Thyroid gland (tissue), 4 donors: ENCODE results near the gene PDZD2.
"Not testable (repeated sequence)": the region's sequence is repeated elsewhere in the genome, so short reads cannot be mapped to it uniquely, and the experiment has no call there.

ENCODE experiments used
- POLR2A ChIP-seq, 2 donors: fragments of 450-650 bp; IDR thresholded peaks; one replicate each; pipeline ENCODE4 v1.6.1; 2017; ENCODE audit warnings: antibody characterized with exemption in 2 of 2, mild to moderate bottlenecking in 2 of 2, moderate library complexity in 1 of 2
- TF ChIP-seq, protein P1 (sequence below), 6 experiments: fragments of 200-600 bp in 3 of 6; fragments of 450-650 bp in 3 of 6; sonication (generic) in 3 of 6; IDR thresholded peaks; one replicate each; pipeline ENCODE4 v1.5.1; 2016 to 2019; ENCODE audit warnings: antibody characterized with exemption in 6 of 6, mild to moderate bottlenecking in 2 of 6, inconsistent platforms in 1 of 6, moderate library complexity in 1 of 6

DNA sequence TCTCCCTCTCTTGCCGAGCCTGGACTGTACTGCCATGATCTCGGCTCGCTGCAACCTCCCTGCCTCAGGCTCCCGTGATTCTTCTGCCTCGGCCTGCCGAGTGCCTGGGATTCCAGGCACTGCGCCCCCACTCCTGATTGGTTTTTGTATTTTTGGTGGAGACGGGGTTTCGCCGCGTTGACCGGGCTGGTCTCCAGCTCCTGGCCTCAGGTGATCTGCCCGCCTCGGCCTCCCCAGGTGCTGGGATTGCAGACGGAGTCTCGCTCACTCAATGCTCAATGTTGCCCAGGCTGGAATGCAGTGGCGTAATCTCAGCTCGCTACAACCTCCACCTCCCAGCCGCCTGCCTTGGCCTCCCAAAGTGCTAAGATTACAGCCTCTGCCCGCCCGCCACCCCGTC is 400.2 kb downstream of the PDZD2 start:
- TF ChIP-seq, protein P1, sequence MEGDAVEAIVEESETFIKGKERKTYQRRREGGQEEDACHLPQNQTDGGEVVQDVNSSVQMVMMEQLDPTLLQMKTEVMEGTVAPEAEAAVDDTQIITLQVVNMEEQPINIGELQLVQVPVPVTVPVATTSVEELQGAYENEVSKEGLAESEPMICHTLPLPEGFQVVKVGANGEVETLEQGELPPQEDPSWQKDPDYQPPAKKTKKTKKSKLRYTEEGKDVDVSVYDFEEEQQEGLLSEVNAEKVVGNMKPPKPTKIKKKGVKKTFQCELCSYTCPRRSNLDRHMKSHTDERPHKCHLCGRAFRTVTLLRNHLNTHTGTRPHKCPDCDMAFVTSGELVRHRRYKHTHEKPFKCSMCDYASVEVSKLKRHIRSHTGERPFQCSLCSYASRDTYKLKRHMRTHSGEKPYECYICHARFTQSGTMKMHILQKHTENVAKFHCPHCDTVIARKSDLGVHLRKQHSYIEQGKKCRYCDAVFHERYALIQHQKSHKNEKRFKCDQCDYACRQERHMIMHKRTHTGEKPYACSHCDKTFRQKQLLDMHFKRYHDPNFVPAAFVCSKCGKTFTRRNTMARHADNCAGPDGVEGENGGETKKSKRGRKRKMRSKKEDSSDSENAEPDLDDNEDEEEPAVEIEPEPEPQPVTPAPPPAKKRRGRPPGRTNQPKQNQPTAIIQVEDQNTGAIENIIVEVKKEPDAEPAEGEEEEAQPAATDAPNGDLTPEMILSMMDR (IDR thresholded peaks at IDR 0.05): not testable (repeated sequence)
- not testable (repeated sequence) for TF ChIP-seq POLR2A (IDR thresholded peaks at IDR 0.05)
